ENCODE results near the gene HRG.
"Not testable (repeated sequence)": the region's sequence is repeated elsewhere in the genome, so short reads cannot be mapped to it uniquely, and the experiment has no call there.

HRG gene

DNA sequence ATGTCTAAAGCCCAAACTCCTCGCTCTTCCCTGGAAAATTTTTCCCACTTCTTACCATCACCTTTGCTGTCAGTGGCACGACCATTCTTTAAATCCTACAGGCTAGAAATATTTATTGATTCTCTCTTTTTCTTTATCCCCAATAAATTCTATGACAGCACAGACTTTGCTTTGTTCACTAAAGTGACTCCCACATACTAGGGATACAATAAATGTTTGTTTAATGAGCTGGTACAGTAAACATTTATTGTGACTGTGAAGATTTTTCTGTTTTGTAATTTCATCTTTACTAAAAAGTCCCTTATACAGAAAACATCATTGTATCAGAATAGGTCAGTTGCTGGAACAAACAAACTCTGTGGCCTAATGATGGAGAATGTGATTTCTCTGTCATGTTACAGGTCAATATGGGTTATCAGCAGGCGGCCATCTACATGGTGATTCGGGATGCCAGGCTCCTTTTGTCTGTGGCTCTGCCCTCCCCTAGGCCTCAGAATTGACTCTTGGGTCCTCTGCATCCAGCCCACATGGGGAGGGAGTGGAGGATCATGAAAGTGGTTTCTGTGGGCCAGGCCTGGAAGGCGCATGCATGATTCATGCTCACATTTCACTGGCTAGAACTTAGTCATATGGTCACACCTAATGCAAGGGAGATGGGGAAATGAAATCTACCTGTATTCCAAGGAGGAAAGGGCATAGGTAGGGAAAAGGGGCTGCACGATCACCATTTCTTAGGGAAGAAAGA is 28.6 kb downstream of the HRG start:
- TF ChIP-seq, protein P1, sequence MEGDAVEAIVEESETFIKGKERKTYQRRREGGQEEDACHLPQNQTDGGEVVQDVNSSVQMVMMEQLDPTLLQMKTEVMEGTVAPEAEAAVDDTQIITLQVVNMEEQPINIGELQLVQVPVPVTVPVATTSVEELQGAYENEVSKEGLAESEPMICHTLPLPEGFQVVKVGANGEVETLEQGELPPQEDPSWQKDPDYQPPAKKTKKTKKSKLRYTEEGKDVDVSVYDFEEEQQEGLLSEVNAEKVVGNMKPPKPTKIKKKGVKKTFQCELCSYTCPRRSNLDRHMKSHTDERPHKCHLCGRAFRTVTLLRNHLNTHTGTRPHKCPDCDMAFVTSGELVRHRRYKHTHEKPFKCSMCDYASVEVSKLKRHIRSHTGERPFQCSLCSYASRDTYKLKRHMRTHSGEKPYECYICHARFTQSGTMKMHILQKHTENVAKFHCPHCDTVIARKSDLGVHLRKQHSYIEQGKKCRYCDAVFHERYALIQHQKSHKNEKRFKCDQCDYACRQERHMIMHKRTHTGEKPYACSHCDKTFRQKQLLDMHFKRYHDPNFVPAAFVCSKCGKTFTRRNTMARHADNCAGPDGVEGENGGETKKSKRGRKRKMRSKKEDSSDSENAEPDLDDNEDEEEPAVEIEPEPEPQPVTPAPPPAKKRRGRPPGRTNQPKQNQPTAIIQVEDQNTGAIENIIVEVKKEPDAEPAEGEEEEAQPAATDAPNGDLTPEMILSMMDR (IDR thresholded peaks at IDR 0.05) = no peak
- intact Hi-C loops (cut with DNase I; ENCODE audit: low total_unique reads) = no loop called here
- Histone ChIP-seq H3K27me3 (peaks cover 0 to 3% of the 10 kb centered on the region in 2 donors), H3K27ac (no peak overlapping the region), H3K36me3 (no peaks in the 10 kb centered on the region), H3K4me3 (no peak overlapping the region), H3K9me3 (no peaks in the 10 kb centered on the region), H3K4me1 (no peaks in the 10 kb centered on the region)
- DNase-seq = no peak

DNA sequence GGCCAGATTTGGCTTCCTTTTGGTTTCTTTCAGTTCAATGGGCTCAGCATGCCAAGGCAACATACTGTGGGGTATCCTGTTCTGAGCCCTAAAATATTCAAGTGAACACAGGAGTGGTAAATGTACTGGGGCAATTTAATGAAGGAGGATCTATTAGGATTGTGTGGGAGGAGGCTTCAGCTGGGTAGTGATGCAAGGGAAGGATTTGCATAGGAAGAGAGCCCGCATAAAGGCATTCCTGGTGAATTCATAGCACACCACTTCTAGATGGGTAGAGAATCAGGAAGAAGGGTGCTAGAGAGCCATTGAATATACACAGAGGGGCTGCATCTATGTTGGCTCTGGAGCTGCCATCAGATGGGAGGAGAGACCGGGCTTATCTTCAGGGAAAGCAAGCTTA is 30.7 kb downstream of the HRG start:
- Histone ChIP-seq H3K9me3 (no peaks in the 10 kb centered on the region), H3K36me3 (no peaks in the 10 kb centered on the region), H3K27ac (no peak overlapping the region), H3K4me3 (no peak overlapping the region), H3K4me1 (no peaks in the 10 kb centered on the region), H3K27me3 (peaks cover 0 to 3% of the 10 kb centered on the region in 2 donors)
- TF ChIP-seq, protein P1 (IDR thresholded peaks at IDR 0.05) = no peak
- DNase-seq = no peak
- intact Hi-C loops (cut with DNase I; ENCODE audit: low total_unique reads) = no loop called here

DNA sequence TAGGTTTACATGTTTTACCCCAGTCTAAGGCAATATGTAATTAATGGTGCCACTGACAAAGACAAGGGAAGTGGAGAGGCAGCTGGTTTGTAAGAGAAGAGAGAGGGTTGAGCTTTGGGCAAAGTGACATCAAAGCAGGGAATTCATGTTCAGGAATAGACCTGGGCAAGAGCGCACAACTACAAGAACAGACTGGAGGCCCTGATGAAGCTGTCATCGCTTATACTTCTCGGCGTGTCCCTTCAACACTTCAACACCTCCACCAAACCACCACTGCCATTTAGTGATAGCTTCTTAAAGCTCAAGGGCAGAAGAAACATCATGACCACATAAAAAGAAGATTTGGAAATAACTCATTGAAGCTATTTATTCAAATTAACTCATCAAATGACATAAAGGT is 31.7 kb downstream of the HRG start:
- H3K4me1 ChIP-seq = no peaks in the 10 kb centered on the region
- H3K4me3 ChIP-seq = no peak overlapping the region
- no peaks in the 10 kb centered on the region for H3K36me3 ChIP-seq
- TF ChIP-seq, protein P1 (IDR thresholded peaks at IDR 0.05) = no peak
- no peak overlapping the region for H3K27ac ChIP-seq
- intact Hi-C loops (cut with DNase I; ENCODE audit: low total_unique reads) = no loop called here
- no peaks in the 10 kb centered on the region for H3K9me3 ChIP-seq
- no peak for DNase-seq
- H3K27me3 ChIP-seq = no peaks in the 10 kb centered on the region

DNA sequence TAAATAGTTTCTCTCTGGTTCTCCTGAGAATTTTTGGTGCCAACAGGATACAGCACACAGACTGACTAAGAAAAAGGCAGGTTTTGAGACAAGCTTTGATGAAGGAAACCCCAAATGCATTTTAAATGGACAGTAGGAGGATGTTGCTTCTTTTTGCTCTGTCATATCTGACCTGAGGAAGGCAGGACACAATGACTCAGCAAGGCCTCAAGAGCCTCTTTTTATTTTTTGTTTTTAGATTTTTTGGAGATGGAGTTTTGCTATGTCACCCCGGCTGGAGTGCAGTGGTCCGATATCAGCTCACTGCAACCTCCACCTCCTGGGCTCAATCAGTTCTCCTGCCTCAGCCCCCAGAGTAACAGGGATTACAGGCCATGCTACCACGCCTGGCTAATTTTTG is 34.5 kb downstream of the HRG start:
- Histone ChIP-seq H3K4me1 (no peaks in the 10 kb centered on the region), H3K4me3 (no peak overlapping the region), H3K27ac (no peak overlapping the region), H3K27me3 (no peaks in the 10 kb centered on the region), H3K36me3 (no peaks in the 10 kb centered on the region), H3K9me3 (no peaks in the 10 kb centered on the region)
- intact Hi-C loops (cut with DNase I; ENCODE audit: low total_unique reads) = no loop called here
- TF ChIP-seq, protein P1 (IDR thresholded peaks at IDR 0.05) = no peak
- DNase-seq = no peak

DNA sequence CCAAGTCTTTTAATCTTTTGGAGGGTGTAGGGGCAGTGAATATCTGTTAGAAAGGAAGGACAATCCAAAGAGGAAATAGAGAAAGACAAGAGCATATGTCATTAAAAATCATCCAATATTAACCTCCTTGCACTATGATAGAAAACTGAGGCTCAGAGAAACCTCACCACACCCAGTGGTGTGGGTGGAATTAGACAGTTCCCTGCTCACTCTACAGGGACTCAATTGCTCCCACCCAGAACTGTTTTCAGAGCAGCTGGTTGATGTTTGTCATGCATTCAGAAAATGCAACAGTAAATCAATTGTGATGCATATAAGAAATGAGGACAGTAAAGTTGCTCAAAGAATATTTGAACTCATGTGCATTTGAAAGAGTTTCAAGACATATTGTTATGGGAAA is 36.6 kb downstream of the HRG start:
- intact Hi-C loops (cut with DNase I; ENCODE audit: low total_unique reads); H3K27me3 ChIP-seq; H3K4me3 ChIP-seq: not testable (repeated sequence)

DNA sequence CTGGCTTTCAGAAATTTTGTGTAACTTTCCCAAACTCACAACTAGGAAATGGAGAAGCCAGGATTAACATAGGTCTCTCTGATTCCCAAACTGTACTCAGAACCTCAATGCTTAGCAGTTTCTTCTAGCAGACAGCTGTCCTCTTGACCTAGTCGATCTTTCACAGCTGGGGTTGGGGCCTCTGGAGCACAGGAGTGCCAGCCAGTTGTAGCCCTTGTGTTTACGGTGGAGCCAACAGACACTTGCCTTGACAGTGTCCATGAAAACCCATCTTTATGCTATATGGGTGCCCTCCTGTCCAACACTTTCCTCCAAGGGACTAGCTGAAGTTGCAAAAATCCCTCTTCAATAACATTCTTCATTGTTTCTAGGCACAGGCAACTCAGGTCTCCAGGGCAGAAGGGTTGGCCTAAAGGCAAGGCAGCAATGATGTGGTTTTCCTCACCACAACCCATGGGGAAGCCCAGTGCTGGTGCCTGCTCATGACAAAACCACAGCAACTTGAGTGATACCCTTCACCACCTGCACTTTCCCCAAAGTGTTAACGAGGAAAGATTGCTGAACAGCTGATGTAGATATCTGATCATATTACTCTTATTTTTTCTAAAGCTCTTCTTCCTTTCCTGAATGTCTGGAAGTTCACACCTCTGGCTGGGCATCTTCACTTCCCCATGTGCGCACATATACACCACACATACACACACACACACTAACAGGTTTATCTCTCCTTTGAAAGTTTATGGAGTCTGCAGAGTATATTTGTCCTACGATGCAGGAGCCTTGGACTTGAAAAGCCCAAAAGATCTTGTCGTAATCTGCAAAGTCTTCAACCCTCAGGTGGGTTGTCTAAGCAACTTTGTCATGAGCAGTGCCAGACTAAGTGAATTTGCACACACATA is 40.3 kb downstream of the HRG start:
- intact Hi-C loops (cut with DNase I; ENCODE audit: low total_unique reads) = no loop called here
- TF ChIP-seq, protein P1 (IDR thresholded peaks at IDR 0.05) = no peak
- no peak overlapping the region for H3K27ac ChIP-seq
- DNase-seq = no peak
- no peaks in the 10 kb centered on the region for H3K4me1 ChIP-seq
- H3K27me3 ChIP-seq = no peaks in the 10 kb centered on the region
- no peak overlapping the region for H3K4me3 ChIP-seq
- no peaks in the 10 kb centered on the region for H3K36me3 ChIP-seq
- H3K9me3 ChIP-seq = no peaks in the 10 kb centered on the region

More for the DNA sequence above, 36.6 kb downstream of the HRG start:
- not testable (repeated sequence) for H3K36me3 ChIP-seq, H3K27ac ChIP-seq, DNase-seq, H3K9me3 ChIP-seq, H3K4me1 ChIP-seq

All from tibial artery (tissue), 4 donors.